HG03196 (cell line): ENCODE results near the gene ARHGAP27.

ENCODE experiments used
- ATAC-seq: cut with Tn5 transposase; IDR thresholded peaks from one replicate; pipeline ENCODE4 v1.9.1; 2021; ENCODE audit not compliant: unreplicated experiment

ARHGAP27 gene

DNA sequence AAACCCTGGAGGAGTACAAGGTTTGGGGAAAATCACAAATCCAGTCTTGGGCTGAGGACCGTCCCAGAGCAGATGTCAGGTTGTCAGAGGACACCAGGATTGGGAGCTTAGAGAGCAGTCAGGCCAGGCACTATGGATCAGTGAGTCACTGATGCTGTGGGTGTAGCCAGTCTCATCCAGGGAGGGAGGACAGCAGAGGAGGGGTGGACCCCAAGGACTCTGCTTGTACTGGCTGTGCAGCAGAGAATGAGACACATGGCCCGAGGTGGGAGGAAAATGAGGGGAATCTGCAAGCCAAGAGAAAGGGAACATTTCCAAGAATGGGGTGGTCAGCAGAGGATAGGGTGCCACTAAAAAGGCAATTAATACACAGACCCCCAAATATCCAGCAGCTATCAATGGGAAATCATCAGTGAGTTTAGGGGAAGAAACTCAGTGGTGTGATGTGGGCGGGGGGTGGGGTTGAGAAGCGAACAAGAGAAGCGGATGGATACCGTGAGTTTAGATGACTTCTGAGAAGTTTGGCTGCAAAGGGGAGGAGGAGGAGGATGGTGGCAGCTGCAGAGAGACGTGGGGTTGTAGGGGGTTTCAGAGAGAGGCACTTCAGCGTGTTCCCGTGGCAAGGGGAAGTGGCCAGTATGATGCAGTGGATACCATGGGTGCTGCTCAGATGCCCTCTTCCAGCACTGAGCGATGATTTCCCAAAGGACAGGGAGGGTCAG, 43.9 kb downstream of the ARHGAP27 start:
- no peak for ATAC-seq

DNA sequence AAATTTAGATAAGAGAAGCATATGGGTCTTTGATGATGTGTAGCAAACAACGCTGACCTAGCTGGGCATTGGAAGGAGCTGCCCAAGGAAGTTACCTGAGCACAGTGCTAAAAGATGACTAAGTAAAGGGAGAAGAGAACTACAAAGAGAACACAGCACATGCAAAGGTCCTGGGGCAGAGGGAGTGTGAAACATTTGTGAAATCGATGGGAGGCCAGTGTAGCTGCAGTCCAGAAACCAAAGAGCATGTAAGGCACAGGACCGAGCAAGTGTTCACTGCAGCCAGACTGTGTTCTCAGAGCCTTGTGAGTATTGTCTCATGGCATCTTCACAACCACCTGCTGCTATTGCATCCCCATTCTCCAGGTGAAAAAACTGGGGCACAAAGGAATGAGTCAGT, 44.9 kb downstream of the ARHGAP27 start:
- ATAC-seq: no peak

DNA sequence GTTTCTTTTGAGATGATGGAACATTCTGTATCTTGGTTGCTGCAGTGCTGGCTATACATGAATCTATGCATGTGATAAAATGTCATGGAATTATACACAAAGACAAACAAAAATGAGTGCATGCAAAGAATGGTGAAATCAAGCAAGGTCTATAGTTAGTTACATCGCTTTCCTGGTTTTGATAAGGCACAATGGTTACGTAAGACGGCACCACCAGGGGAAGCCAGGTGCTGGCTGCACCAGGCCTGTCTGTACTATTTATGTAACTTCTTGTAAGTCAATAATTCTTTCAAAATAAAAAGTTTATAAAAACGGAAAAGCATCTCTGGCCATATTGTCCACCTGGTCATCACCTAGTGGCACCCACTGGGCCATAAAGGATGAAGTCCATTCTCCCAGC, 46.5 kb downstream of the ARHGAP27 start:
- ATAC-seq: no peak

DNA sequence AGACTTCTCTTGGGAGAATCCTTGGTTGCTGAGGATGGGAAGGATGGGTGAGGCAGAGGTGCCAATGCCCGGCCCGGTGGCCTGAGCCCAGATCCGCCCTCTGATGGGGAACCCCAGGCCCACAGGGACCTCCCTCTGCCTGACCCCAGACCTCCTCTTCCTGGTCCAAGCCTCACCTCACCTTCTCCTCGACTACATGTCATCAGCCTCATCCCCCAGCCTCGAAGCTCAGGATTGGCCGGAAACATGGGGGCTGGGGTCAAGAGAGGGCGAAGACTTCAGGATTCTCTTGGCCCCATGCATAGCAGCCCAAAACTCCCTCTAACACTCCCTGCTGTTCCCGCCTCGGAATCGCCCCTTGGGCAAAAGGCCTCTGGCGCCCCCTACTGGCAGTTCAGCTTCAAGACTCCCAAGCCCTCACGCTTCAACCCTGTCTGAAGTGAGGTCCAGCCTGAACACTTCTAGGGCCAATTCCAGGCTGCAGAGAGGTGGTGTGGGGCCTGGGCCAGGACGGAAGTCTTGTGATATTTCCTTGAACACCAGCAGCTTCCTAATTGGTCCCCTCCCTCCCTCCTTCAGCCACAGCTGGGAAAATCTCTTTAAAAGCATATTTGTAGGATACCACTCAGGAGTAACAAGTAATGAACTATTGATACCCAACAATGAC, 47.2 kb downstream of the ARHGAP27 start:
- no peak for ATAC-seq

DNA sequence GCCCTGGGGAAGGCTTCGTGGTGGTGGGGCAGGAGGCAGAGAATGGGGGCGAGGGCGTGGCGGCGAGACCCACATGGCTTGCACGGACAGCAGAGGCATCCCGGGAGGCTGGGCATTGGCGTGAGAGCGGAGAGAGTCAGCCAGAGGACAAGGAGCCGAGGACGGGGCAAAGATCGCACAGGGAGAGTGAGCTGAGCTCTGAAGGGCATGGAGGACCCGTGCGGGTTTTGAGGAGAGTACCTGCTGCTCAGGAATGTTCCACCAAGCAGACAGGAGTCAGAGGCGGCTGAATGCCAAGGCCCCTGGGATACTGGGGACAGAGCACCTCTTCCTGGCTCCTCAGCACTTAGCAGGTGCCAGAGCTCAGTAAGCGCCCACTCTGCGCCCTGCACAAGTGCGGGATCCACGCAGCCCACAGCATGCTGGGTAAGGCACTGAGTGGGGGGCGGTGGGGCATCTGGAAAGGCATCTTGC, 47.8 kb downstream of the ARHGAP27 start:
- no peak for ATAC-seq

DNA sequence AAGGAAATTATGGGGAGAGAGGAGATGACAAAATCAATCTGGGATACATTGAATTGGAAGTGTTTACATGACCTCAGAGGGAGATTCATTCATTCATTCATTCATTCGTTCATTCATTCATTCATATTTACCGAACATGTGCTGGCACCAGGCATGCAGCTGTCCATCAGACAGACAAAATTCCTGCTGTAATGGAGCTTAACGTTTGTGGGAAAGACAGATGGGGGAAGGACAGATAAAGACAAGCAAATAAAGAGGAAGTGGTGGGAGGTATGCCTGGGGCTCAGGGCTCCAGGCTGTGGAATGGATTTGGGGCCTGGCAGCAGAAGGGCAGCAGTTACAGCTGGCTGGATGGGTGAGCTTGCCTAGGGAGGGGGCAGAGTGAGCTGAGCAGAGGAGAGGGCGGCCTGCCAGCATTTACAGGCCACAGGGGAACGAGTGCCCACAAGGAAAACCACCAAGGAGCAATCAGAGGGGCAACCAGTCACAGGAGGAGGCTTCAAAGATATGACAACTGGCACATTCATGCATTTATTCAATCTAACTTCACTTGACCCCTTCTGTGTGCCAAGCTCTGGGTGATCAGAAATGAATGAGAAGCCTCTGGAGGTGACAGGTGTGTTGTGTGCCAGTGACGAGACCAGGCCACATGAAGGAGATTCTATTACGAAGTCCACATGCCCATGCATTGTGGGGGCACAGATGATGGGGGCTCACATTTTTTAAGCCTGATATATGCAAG, 48.5 kb downstream of the ARHGAP27 start:
- no peak for ATAC-seq

DNA sequence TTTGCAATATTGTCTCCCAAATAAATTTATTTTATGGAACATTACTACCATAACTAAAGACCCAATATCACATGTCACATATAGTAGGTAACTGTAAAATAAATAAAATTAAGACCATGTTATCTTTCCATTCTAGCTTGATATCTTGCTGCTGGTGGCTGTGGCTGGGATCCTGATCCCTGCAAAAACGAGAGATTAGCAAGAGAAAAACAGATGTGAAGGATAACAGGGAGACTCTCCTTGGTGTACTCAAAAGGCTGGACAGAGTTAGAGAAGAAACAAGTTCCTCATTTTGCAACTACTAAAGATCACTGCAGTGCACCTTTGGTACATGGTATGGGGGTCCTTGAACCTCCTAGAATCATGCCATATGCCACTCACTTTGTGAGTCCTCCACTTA, 49.7 kb downstream of the ARHGAP27 start:
- no peak for ATAC-seq

DNA sequence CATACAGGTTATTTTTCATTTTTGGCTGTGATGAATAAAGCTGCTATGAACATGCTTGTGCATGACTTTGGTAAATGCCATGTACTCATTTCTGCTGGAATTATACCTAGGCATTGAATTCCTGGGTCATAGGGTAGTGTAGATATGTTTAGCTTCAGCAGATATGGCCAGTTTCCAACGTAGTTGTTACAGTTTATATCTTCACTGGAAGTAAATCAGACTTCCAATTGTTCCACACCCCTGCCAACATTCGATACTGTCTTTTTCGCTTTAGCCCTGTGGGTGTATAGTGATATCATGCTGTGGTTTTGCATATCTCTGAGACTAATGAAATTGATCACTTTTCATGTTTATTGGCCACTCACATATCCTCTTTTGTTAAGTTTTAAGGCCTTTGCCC, 50.4 kb downstream of the ARHGAP27 start:
- no peak for ATAC-seq

DNA sequence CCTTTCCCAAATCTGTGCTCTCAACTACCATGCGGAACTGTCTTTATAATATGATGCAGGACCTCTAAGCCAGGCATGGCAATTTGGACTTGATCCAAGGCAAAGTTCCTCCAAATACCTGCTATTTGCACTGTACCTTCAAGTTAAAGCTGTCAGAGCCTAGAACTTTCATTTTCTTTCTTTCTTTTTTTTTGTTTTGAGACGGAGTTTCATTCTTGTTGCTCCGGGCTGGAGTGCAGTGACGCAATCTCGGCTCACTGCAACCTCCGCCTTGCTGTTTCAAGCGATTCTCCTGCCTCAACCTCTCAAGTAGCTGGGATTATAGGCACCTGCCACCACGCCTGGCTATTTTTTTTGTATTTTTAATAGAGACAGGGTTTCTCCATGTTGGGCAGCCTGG, 51.7 kb downstream of the ARHGAP27 start:
- ATAC-seq: no peak

DNA sequence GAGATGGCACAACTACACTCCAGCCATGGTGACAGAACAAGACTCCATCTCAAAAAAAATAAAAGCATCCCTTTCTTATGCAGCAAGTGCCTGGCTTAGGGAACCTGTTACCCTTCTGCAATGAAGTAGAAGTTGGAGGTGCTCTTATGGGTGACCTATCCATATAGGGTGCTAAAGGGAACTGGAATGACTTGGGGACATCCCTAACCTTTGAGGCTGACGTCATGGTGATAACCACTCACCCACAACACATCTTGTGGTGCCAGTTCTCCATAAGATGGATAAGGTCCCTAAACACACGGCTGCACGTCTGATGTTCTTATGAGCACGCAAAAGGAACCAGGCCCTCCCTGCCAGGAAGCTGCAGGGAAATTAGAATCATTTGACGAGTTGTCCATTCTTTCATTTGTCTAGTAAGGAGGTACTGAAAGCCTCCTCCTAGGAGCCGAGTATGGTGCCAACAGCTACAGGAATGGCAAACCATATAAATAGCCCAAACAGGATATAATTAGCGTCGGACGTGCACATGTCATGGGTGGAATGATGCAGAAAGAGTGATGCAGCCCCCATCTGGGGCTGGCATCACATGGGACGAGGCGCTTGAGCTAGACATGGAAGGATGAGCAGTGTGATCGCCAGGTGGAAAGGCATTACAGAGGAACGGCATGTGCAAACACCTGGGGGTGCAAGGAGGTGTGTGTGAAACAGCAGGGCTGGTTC, 52.5 kb downstream of the ARHGAP27 start:
- ATAC-seq: no peak

DNA sequence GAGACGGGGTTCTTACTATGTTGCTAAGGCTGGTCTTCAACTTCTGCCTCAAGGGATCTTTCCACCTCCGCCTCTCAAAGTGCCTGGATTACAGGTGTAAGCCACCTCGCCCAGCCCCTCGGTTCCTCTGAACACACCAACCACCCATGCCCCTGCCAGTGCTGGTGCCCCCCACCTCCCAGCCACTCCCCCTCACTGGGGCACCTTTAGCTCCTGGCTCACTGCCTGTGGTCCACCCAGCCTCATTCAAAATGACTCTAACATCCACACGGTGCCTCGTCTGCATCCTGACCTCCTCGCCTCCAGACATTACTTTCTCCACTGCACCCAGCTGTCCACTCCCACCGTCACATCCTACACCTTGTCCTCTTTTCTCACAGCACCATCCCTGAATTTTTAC, 55.3 kb downstream of the ARHGAP27 start:
- ATAC-seq: no peak

DNA sequence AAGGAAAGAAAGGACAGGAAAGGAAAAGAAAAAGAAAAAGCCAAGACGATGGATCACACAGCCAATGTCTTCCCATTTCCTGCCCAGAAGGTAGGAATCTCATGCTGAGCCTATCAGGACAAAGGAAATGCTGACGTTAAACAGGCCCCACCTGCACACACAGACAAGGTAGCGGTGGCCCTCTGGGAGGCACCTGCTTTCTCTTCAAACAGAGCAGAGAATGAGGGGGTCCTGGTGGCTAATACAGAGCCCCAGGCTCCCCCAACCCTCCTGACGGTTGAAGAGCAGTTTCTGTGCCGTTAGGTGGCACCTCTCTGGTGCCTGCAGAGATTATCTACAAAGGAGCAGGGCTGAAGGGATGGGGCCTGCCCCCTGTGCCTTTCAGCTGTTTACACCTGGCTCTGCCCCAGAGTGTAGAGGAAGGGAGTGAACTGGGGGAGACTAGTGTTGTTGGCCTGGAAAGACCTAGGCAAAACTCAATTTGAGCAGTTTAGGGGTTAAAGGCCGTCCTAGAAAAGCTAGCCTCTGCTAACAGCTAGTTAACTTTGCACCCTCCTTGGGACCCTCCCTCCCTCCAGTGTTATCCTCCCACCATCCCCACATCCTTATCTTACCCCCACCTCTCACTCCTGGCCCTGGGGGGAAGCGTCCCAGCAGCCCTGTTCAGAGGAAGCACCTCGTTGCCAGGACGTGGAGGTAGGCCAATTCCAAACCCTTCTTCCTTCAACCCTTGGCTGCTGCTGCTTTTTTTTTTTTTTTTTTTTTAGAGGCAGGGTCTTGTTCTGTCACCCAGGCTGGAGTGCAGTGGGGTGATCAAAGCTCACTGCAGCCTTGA, 56.3 kb downstream of the ARHGAP27 start:
- no peak for ATAC-seq

DNA sequence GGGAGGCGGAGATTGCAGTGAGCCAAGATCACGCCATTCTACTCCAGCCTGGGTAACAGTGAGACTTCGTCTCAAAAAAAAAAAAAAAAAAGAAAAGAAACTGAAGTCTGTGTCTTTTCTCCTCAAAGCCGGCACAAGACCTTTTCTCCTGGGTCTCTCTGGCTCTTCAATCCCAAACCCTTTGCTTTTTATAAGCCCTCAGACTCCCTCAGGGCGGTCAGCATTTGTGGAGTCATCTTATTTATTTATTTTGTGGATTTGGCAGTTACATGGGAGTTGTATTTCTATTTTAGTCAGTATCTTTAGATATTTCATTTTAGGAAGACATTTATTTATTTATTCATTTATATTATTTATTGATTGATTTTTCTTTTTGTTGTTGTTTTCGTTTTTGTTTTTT, 58.2 kb downstream of the ARHGAP27 start:
- ATAC-seq: no peak

DNA sequence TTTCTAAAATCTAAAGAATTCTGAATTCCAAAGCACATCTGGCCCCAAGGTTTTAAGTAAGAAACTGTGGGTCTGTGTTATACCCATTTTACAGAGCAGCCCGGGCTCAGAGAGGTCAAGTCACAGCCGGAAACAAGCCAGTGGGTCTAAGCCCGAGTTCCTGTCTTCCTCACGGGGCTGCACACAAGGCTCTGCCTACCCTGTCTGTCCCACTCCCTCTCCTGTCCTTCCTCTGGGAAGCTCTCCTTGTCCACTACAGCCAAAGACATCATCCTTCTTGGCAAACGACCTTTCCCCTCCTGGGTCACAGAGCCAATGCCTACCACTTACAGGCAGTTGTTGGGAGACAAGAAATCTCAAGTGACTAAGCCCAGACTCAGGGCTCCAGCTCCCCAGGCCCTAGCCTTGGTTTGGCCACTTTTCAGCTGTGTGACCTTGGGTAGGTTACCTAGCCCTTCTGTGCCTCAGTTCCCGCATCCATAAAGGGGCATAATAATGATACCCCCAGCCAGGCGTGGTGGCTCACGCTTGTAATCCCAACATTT, 60.3 kb downstream of the ARHGAP27 start:
- no peak for ATAC-seq

DNA sequence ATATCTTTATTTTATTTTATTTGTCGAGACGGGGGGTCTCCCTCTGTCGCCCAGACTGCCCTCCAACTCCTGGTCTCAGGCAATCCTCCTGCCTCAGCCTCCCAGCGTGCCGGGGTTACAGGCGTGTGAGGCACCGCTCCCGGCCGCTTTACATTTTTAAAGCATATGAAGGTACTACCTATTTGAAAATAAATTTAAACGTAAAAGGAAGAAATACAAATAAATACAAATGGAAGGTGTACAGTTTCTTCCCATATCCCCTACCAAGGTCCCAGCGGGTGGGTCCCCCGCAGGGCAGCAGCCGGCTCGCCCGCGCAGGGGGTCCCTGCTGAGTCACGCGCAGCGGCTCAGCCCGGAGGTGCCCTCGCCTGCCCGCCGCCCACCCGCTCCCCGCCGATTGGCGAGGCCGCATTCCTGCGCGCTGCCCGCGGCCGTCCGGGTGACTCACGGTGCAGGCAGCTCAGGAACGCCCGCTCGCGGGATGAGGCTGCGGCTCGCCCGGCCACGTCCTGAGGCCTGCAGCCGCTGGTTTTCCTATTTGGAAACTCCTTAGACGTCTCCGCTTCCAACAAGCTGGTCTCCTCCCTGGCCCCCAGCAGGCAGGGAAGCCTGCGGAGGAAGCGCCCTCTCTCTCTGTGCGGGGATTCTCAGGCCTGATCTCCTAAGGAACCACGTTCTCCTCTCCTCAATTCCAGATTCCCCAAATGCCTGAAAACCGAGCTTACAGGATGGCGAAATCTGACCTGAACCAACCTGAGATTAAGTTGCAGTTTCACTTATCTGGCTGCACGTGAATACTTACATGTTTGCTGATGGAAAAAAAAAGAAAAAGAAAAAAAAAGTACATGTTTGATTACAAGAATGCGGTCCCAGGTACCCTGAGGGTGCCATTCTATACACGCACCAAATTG, 61.0 kb downstream of the ARHGAP27 start:
- no peak for ATAC-seq

DNA sequence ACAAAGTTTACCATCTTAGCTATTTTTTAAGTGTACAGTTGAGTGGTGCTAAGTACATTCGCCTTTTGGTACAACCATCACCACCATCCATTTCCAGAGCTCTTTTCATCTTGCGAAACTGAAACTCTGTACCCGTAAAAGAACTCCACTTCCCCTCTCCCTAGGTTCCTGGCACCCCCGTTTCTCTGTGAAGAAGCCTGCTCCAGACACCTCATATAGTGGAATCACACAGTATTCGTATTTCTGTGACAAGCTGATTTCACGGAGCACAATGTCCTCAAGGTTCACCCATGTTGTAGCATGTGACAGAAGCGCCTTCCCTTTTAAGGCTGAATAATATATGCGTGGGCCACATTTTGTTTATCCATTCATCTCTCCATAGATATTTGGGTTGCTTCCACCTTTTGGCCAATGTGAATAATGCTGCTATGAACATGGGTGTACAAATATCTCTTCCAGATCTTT, 61.7 kb downstream of the ARHGAP27 start:
- no peak for ATAC-seq

DNA sequence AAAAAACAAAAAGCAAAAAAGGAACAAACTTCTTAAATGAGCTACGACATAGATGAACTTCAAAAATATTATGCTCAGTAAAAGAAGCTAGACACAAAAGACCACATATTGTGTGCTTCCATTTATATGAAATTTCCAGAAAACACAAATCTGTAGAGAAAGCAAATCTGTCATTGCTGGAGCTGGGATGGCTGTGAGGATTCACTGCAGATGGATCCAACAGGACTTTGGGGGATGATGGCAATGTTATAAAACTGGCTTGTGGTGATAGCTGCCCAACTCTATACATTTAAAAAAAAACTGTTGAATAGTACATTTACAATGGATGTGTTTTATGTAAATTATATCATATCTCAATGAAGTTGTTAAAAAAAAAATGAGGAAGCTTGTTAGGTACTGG, 63.2 kb downstream of the ARHGAP27 start:
- ATAC-seq: no peak

DNA sequence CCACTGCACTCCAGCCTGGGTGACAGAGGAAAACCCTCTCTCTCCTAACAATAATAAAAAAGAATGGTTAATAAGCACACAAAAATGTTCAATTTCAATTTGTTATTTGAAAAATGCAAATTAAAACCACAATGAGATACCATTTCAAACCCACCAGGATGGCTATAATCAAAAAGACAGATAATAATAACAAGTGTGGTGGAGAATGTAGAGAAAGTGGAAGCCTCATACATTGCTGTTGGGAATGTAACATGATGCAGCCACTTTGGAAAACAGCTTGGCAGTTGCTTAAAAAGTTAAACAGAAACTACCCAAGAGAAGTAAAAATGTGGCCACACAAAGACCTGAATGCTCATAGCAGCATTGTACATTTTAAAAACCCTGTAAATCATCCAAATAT, 64.0 kb downstream of the ARHGAP27 start:
- ATAC-seq: no peak

DNA sequence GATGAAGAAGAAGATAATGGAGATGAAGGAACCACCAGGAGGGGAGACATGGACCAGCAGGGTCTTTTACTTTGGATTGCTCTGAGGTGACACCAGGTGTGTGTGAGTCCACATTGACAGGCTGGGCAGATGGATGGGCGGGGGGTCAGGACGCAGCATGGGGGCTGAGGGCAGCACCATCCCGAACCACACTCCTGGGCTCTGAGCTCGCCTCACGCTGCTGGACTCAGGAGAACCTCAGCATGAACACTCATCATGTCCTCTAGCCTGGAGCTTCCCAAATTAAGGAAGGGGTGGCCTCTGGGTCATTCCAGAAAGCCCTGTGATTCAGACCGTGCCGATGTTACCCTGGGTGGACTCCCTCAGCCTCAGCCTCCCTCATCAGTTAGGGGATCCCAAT, 65.5 kb downstream of the ARHGAP27 start:
- ATAC-seq: no peak
